DMS153 treated with DMSO at 0.1 percent for 48 hours (cell line): ENCODE data around the gene METRNL.
A peak's percentile ranks its signal among the peaks of the same experiment; 100 is the strongest.
"Not testable (repeated sequence)": the region's sequence is repeated elsewhere in the genome, so short reads cannot be mapped to it uniquely, and the experiment has no call there.

ENCODE experiments used
- DNase-seq: peaks from one replicate; lab custom pipeline; 2025; ENCODE audit not compliant: unreplicated experiment; lab: John Stamatoyannopoulos, UW

METRNL gene

GRCh38 chr17:83051396-83052240, 27.8 kb upstream of the METRNL start:
- peak; percentile 89 for DNase-seq

- DNase-seq = no peak
Measured at GRCh38 chr17:83052241-83052564, 27.2 kb upstream of the METRNL start.

DNA sequence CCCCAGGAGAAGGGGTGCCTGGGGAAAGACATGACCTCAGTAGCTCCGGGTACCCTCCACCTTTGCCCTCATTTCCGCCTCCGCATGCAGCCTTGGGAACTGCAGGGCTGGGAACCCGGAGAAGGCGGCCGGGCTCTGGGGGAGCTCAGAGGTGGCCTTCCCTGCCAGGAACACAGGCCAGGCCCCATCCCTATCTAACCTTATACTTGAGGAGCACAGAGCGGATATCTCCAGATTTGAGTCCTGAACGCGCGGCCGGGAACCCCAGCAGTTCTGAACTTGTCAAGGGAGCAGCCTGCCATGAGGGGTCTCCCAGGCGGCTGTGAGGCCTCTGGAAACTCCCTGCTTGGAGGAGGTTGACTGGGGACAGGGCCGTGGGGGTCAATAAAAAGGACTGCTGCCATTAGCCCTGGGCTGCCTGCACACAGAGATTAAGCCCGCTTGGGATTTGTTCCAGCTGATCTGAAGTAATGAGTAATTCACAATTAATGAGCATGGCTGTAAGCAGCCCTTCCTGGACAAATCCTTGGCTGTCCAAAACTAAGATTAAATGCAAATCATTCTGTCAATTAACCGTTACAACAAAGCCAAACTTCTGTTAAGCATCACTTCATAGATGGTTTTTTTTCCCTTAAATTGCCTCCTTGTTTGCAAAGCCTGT, 26.3 kb upstream of the METRNL start:
- DNase-seq = no peak

GRCh38 chr17:83053739-83054451, 25.5 kb upstream of the METRNL start:
- no peak for DNase-seq

- DNase-seq = no peak
Measured at GRCh38 chr17:83054518-83055125, 24.8 kb upstream of the METRNL start.

DNA sequence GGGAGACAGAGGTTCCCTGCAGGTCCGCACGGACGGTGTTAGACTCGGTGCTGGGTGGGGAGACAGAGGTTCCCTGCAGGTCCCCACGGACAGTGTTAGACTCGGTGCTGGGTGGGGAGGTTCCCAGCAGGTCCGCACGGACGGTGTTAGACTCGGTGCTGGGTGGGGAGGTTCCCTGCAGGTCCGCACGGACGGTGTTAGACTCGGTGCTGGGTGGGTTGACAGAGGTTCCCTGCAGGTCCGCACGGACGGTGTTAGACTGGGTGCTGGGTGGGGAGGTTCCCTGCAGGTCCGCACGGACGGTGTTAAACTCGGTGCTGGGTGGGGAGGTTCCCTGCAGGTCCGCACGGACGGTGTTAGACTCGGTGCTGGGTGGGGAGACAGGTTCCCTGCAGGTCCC, 24.2 kb upstream of the METRNL start:
- DNase-seq = not testable (repeated sequence)

- DNase-seq = no peak
Measured at GRCh38 chr17:83055911-83056582, 23.4 kb upstream of the METRNL start.

DNA sequence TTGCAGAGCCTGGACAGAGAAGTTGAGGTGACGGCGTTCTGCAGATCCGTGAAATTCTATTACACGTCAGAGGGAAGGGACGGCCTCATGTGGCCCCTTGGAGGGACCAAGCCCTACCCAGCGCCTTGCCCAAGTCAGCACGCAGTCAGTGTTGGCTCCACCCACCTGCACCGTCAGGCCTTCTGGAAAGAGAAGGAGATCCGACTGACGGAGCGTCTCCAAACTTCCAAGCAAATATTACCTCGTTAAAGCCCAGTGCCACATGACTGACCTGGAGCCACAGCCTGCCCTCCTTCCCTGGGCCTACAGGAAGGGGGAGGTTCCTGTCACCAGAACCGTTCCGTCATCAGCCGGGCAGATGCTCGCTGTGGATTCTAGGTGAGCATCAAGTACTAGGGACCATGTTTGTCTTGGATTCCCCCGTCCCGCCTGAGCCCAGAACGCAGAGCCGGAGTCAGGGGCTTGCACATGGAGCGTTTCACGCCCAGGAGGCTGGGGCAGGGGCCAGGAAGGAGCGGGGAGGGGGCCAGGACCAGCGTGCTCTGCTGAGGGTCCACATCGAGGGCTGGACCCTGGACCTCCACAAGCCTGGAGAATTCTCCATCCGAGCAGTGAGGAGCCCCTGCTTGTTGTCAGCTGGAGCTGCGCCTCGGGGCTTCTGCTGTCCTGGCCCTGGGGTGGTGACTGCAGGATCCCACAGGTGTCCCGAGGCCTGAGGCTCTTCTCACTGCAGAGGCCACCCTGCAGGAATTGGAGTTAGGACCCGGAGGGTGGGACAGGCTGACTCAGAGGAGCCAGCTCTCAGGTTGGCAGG, 22.6 kb upstream of the METRNL start:
- DNase-seq = no peak

- DNase-seq = no peak
Measured at GRCh38 chr17:83057397-83057761, 22.0 kb upstream of the METRNL start.

- DNase-seq = no peak
Measured at GRCh38 chr17:83057793-83058265, 21.6 kb upstream of the METRNL start.

GRCh38 chr17:83058266-83058798, 21.1 kb upstream of the METRNL start:
- DNase-seq = no peak

GRCh38 chr17:83061586-83061985, 17.8 kb upstream of the METRNL start:
- no peak for DNase-seq

DNA sequence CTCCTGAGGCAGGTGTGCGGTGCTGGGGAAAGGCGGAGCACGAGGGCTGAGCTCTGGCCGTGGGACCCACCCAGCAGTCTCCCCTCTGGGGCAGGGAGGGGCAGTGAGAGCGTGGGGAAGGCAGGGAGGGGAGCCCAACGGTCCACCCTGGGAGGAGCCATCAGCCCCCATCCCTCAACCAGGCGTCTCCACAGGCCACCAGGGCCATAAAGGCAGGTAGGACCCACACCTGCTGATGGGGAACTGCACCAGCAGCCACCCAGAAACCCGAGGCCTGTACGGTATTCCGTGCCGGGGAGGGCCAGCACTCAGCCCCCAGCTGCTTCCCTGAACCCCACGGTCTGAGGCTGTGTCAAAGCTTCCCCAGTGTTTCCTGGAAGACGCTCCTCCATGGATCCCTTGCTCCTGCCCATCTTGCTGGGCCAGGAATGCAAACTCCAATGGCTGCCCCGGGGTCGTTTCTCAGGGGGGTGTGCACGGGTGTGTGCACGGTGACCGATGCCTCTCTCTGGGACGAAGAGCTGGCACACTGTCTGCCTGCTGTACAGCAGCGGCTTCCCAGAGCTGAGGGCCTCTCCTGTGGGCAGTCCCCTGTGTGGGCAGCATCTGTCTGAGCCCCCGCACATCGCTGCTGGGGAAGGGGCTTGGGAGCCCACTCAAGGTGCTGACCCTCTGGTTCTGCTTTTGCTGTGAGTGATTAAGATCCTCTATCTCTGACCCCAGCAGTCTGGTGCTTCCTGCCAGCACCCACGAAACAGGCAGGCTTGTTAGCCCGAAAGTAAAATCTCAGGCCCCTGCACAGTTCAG, 17.2 kb upstream of the METRNL start:
- no peak for DNase-seq

DNA sequence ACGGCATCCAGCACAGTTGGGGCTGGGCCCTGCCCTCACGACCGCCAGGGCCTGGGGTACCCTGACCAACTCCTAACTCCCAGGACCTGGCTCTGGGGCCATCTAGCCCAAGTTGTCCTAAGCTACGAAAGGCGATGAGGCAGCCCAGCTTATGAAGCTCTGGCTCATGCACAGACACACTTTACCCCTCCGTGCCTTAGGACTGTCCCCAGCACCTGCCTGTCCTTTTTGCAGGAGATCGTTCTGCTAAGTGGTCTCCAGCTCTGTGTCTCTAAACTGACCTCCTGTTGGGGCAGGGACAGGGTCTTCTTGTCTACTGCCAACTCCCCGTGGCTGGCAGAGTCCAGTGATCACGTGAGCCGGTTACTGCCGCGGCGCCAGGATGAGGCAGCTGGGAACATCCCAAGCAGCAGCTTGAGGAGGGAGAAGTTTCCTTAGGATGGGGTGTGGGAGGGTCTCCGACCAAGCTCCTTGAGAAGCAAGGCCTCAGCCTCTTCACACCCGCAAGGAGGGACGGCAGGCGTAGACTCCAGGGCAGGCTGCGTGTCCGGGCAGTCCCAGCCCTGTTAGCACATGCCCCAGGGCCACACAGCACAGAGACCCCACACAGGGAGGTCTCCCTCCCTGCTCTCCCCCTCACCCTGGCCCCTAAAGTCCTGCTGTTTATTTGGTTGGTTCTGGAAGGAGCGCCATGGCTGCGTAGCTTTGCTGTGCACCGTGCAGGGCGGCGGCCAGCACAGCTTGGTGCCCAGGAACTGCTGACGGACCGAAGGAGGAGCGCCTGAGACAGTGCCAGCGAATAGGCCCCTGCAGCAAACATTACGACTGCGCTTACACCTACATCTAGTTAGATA, 16.4 kb upstream of the METRNL start:
- no peak for DNase-seq

DNA sequence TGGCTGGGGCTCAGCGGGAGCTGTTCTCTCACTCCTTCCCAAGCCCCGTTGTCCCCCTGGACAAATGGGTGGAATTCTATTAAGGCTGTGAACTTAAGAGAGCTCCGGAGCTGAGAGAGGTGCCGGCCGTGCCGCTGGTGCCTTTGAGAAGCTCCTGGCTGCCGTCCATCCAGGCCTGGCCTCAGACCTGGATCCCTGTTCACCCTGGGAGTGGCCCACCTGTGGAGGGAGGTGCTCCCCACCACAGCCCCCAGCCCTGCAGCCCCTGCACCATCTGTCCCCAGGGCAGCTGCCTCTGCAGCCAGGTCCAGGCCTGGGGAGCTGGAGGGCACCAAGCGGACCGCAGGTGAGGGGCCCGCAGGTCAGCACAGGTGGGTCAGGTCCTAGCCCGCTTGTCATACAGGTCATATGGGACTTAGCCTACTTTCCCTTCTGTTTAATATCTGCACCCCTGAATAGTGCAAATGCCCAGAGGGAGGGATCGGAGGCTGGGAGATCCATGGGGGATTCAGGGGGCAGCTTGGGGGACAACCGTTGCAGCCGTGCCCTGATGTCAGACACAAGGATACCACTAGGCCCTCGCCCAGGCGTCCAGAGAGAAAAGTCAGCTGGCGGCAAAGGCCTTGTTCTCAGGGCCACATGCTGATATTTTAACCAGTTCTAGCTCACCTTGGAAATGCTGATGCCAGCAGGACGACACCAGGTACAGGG, 15.2 kb upstream of the METRNL start:
- no peak for DNase-seq

- no peak for DNase-seq
Measured at GRCh38 chr17:83064732-83065659, 14.4 kb upstream of the METRNL start.
